ENCODE measurements around the gene ZFYVE9. TPM values are rescaled to one million over a fixed set of nuclear protein-coding genes. Genes with fewer than 3 reads are reported as not detected.

ZFYVE9 gene
- polyA plus RNA-seq, 1 experiment, result 20.7 TPM

DNA sequence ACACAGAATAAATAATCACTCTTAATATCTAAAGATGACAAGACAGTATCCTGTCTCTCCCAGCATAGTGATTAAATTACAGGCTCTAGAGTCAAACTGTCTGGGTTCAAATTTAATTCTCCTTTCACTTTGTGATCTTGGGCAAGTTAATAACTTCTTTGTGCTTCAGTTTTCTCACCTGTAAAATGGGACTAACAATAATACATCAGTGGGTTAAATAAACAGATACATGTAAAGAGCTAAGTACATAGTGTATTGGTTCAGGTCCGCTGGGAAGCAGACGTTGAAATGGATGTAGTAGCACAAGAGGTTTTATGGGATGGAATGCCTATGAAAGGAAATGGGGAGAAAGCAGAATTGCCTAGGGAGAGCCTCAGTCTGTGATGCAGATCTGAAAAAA is 10.7 kb downstream of the ZFYVE9 start:
- Histone ChIP-seq H3K4me3 (ENCODE audit: low read depth, low read length) (no peak overlapping the region), H3K27ac (ENCODE audit: low read depth, low read length) (no peak overlapping the region), H3K27me3 (ENCODE audit: control insufficient read depth, insufficient read depth, low read length) (no peaks in the 10 kb centered on the region), H3K9me3 (ENCODE audit: control insufficient read depth, insufficient read depth, low read length) (no peaks in the 10 kb centered on the region)
- CTCF ChIA-PET, result interaction anchor here (1.0 kb wide), 1 partner anchor 25 kb away, joined by 3 read pairs; no protein-coding TSS in a partner anchor
- DNase-seq (ENCODE audit: low read depth, low spot score), result no peak
- POLR2A ChIA-PET, result no interaction called here
- TF ChIP-seq CTCF (IDR thresholded peaks at IDR 0.05; ENCODE audit: low read depth, low read length), result no peak

GRCh38 chr1:52153010-52153409 is 11.1 kb downstream of the ZFYVE9 start:
- CTCF ChIA-PET, result interaction anchor here (1.0 kb wide), 1 partner anchor 25 kb away, joined by 3 read pairs; no protein-coding TSS in a partner anchor
- H3K27ac ChIP-seq (ENCODE audit: low read depth, low read length), result no peak overlapping the region
- no peak overlapping the region for H3K4me3 ChIP-seq (ENCODE audit: low read depth, low read length)
- H3K27me3 ChIP-seq (ENCODE audit: control insufficient read depth, insufficient read depth, low read length), result no peaks in the 10 kb centered on the region
- no peak for DNase-seq (ENCODE audit: low read depth, low spot score)
- no peak for TF ChIP-seq CTCF (IDR thresholded peaks at IDR 0.05; ENCODE audit: low read depth, low read length)
- no peaks in the 10 kb centered on the region; the same call in 1 of the 2 replicates for H3K9me3 ChIP-seq (ENCODE audit: control insufficient read depth, insufficient read depth, low read length)
- POLR2A ChIA-PET, result no interaction called here

GRCh38 chr1:52153898-52154297 is 12.0 kb downstream of the ZFYVE9 start:
- POLR2A ChIA-PET, result no interaction called here
- no peak for DNase-seq (ENCODE audit: low read depth, low spot score)
- no peak overlapping the region for H3K27ac ChIP-seq (ENCODE audit: low read depth, low read length)
- no peak for TF ChIP-seq CTCF (IDR thresholded peaks at IDR 0.05; ENCODE audit: low read depth, low read length)
- H3K9me3 ChIP-seq (ENCODE audit: control insufficient read depth, insufficient read depth, low read length), result peaks cover 4% of the 10 kb centered on the region; the same call in 1 of the 2 replicates
- no peaks in the 10 kb centered on the region for H3K27me3 ChIP-seq (ENCODE audit: control insufficient read depth, insufficient read depth, low read length)
- no peak overlapping the region for H3K4me3 ChIP-seq (ENCODE audit: low read depth, low read length)
- CTCF ChIA-PET, result no interaction called here

GRCh38 chr1:52156460-52156859 is 14.6 kb downstream of the ZFYVE9 start:
- no peak overlapping the region for H3K4me3 ChIP-seq (ENCODE audit: low read depth, low read length)
- no peak overlapping the region for H3K27ac ChIP-seq (ENCODE audit: low read depth, low read length)
- H3K27me3 ChIP-seq (ENCODE audit: control insufficient read depth, insufficient read depth, low read length), result no peaks in the 10 kb centered on the region
- no peak for TF ChIP-seq CTCF (IDR thresholded peaks at IDR 0.05; ENCODE audit: low read depth, low read length)
- H3K9me3 ChIP-seq (ENCODE audit: control insufficient read depth, insufficient read depth, low read length), result peaks cover 4% of the 10 kb centered on the region; the same call in 1 of the 2 replicates
- ChIA-PET CTCF (interaction anchor here (0.7 kb wide), 1 partner anchor 104 kb away, joined by 3 read pairs; no protein-coding TSS in a partner anchor), POLR2A (no interaction called here)
- no peak for DNase-seq (ENCODE audit: low read depth, low spot score)

- H3K27ac ChIP-seq (ENCODE audit: low read depth, low read length), result no peak overlapping the region
- TF ChIP-seq CTCF (IDR thresholded peaks at IDR 0.05; ENCODE audit: low read depth, low read length), result no peak
- CTCF ChIA-PET, result no interaction called here
- POLR2A ChIA-PET, result no interaction called here
- H3K27me3 ChIP-seq (ENCODE audit: control insufficient read depth, insufficient read depth, low read length), result no peaks in the 10 kb centered on the region
- H3K9me3 ChIP-seq (ENCODE audit: control insufficient read depth, insufficient read depth, low read length), result peaks cover 4% of the 10 kb centered on the region; the same call in 1 of the 2 replicates
- DNase-seq (ENCODE audit: low read depth, low spot score), result no peak
- H3K4me3 ChIP-seq (ENCODE audit: low read depth, low read length), result no peak overlapping the region
Observed at GRCh38 chr1:52157582-52157981, 15.7 kb downstream of the ZFYVE9 start.

Measured in AG04450 (cell line).